GM19025 (cell line): ENCODE data around the gene SPNS1.
"Not testable (repeated sequence)": the region's sequence is repeated elsewhere in the genome, so short reads cannot be mapped to it uniquely, and the experiment has no call there.

Experiments
- ATAC-seq: cut with Tn5 transposase; IDR thresholded peaks from one replicate; pipeline ENCODE4 v1.9.1; 2021; ENCODE audit warnings: mild to moderate bottlenecking, low read depth, moderate library complexity; ENCODE audit not compliant: unreplicated experiment

SPNS1 gene, protein sequence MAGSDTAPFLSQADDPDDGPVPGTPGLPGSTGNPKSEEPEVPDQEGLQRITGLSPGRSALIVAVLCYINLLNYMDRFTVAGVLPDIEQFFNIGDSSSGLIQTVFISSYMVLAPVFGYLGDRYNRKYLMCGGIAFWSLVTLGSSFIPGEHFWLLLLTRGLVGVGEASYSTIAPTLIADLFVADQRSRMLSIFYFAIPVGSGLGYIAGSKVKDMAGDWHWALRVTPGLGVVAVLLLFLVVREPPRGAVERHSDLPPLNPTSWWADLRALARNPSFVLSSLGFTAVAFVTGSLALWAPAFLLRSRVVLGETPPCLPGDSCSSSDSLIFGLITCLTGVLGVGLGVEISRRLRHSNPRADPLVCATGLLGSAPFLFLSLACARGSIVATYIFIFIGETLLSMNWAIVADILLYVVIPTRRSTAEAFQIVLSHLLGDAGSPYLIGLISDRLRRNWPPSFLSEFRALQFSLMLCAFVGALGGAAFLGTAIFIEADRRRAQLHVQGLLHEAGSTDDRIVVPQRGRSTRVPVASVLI

DNA sequence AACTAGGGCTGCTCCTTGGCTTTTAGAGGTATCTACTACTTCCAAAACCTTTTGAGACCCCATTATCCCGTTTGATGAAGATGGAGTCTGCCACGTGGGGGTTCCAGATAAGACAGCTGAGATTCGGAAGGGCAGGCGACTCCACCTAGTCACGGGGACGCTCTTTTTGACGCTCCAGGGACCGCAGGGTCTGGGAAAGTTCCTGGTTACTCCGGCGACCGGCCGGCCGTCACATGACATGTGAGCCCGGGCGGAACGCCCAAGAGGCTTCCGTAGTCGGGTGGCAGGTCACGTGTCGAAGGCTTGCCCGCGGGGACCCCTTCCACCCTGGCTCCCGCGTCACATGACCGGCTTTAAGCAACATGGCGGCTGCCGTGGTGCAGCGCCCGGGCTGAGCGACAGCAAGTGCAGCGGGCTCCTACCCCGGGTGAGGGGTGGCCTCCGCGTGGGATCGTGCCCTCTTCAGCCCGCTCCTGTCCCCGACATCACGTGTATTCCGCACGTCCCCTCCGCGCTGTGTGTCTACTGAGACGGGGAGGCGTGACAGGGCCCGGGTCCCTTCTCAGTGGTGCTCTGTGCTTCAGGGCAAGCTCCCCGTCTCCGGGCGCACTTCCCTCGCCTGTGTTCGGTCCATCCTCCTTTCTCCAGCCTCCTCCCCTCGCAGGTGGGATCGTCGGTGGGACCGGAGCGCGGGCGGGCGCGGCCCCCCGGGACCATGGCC lies at the start of gene SPNS1:
SPNS1 (plus strand) TSS at position 342 of the 721 bp plus-strand sequence; CDS start at position 716, 374 bp downstream.
- peak; percentile 87 for ATAC-seq

GRCh38 chr16:28925386-28926228 lies 49.0 kb upstream of the SPNS1 start:
- ATAC-seq = peak; percentile 22

DNA sequence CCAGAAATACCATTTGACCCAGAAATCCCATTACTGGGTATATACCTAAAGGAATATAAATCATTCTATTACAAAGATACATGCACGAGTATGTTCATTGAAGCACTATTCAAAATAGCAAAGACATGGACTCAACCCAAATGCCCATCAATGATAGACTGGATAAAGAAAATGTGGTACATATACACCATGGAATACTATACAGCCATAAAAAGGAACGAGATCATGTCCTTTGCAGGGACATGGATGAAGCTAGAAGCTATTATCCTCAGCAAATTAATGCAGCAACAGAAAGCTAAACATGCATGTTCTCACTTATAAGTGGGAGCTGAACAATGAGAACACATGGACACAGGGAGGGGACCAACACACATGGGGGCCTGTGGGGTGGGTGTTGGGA lies 48.3 kb upstream of the SPNS1 start:
- ATAC-seq = not testable (repeated sequence)

- ATAC-seq = no peak
These were observed 46.8 kb upstream of the SPNS1 start for GRCh38 chr16:28927815-28928214.

GRCh38 chr16:28930203-28930602 lies 44.4 kb upstream of the SPNS1 start:
- ATAC-seq = no peak

DNA sequence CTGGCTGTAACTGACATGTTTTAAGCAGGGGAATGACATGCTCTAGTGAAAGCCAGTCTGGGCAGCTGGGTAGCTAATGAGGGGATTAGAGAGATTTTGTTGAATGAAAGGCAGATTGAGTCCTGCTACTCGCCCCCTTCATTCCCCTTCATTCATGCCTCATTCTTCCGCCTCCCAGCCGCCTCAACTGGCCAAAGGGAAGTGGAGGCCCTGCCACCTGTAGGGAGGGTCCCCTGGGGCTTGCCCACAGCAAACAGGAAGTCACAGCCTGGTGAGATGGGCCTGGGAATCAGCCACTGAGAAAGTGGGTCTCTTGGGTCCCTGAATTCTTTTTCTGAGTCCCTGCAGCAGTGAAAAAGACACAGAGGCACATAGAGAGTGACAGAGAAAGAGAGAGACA lies 43.9 kb upstream of the SPNS1 start:
- ATAC-seq = peak; percentile 55

- no peak for ATAC-seq
These were observed 42.8 kb upstream of the SPNS1 start, which contains the start of gene CD19 for GRCh38 chr16:28931801-28932225. Gene CD19 (plus strand): TSS chr16:28931971. CDS start chr16:28932001, 30 bp downstream.

- no peak for ATAC-seq
These were observed 42.0 kb upstream of the SPNS1 start for GRCh38 chr16:28932339-28933141.

GRCh38 chr16:28933171-28933570 lies 41.4 kb upstream of the SPNS1 start:
- ATAC-seq = no peak

- no peak for ATAC-seq
These were observed 39.2 kb upstream of the SPNS1 start for GRCh38 chr16:28935346-28935745.

GRCh38 chr16:28935924-28936783 lies 38.4 kb upstream of the SPNS1 start:
- peak; percentile 74 for ATAC-seq

GRCh38 chr16:28936784-28937155 lies 37.8 kb upstream of the SPNS1 start:
- no peak for ATAC-seq

GRCh38 chr16:28937222-28937876 lies 37.2 kb upstream of the SPNS1 start:
- ATAC-seq = no peak

DNA sequence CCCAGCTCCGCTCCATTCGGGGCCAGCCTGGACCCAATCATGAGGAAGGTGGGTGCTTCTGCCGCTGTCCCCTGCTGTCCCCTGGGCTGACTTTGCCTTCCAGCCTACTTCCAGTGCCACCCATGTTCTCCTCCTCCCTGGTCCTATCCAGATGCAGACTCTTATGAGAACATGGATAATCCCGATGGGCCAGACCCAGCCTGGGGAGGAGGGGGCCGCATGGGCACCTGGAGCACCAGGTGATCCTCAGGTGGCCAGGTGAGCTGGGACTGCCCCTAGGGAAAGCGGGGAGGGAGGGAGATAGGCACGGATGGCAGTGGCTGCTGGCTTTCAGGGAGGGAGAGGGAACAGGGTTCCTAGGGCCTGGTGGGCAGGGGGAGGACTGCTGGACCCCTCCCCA lies 35.9 kb upstream of the SPNS1 start:
- ATAC-seq = no peak

- ATAC-seq = not testable (repeated sequence)
These were observed 34.8 kb upstream of the SPNS1 start for GRCh38 chr16:28939825-28940224.

DNA sequence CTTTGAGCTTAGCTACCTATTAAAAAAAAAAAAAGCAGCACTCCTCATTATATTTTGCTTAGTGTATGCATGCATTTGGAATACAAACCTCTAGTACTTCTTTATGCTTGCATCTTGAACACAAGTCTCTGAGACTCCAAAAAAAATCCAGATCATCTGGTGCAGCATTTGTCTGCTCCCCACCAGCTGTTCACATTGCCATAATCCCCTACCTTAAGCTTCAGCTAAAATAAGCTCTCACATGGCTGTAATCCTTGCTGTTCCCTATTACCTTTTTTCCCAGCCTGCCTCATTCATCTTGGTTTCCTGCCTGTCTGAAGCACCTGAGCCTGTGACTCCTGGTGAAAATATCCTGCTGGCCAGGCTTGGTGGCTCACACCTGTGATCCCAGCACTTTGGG lies 31.3 kb upstream of the SPNS1 start:
- no peak for ATAC-seq

GRCh38 chr16:28946681-28947080 lies 27.9 kb upstream of the SPNS1 start:
- no peak for ATAC-seq
